OCI-LY7 (cell line): ENCODE data around the gene ROBO3. TPM values are rescaled to one million over a fixed set of nuclear protein-coding genes. Genes with fewer than 3 reads are reported as not detected.

ENCODE experiments used
- BruUV-seq: library from RNA; stranded (reverse); fragments of 400-500 nt; replicated peaks from 2 replicates; lab custom pipeline; 2021; lab: Mats Ljungman, UMichigan
- CTCF ChIA-PET: fragments of 300-600 bp; sonication (Branson Sonifier 250); formaldehyde crosslinking; loops from one replicate; lab custom pipeline; 2022; ENCODE audit warnings: antibody characterized with exemption; ENCODE audit not compliant: unreplicated experiment; lab: Charles Lee
- POLR2A ChIA-PET: fragments of 300-600 bp; sonication (Branson Sonifier 250); formaldehyde crosslinking; loops from one replicate; lab custom pipeline; 2022; ENCODE audit warnings: antibody characterized with exemption; lab: Charles Lee
- DNase-seq: peaks from one replicate; pipeline ENCODE4 v3.0.0-alpha.2; 2015; ENCODE audit warnings: low spot score
- H2AFZ ChIP-seq: fragments of 200-600 bp; sonication (generic), shearing (Covaris generic); 2 replicates; pipeline ENCODE4 v1.6.1; 2014; ENCODE audit warnings: mild to moderate bottlenecking, antibody characterized with exemption, low read length, moderate library complexity
- H3K27ac ChIP-seq: fragments of 200-600 bp; sonication (generic); 2 replicates; pipeline ENCODE4 v1.5.1; 2014; ENCODE audit warnings: mixed run types, low read depth, mild to moderate bottlenecking, moderate library complexity, low read length, inconsistent platforms; ENCODE audit not compliant: poor library complexity, severe bottlenecking
- H3K36me3 ChIP-seq: fragments of 200-600 bp; sonication (generic); 2 replicates; pipeline ENCODE4 v1.6.1; 2014; ENCODE audit warnings: mild to moderate bottlenecking, antibody characterized with exemption, low read length, moderate library complexity, mixed read lengths; ENCODE audit not compliant: insufficient read depth
- H3K4me1 ChIP-seq: fragments of 200-600 bp; sonication (generic); 2 replicates; pipeline ENCODE4 v1.5.1; 2014; ENCODE audit warnings: mild to moderate bottlenecking, low read length; ENCODE audit not compliant: insufficient read depth, poor library complexity, severe bottlenecking
- H3K4me2 ChIP-seq: fragments of 200-600 bp; sonication (generic); 2 replicates; pipeline ENCODE4 v1.6.1; 2014; ENCODE audit warnings: mild to moderate bottlenecking, low read length
- H3K4me3 ChIP-seq: fragments of 200-600 bp; sonication (generic); 2 replicates; pipeline ENCODE4 v1.5.1; 2014; ENCODE audit warnings: mild to moderate bottlenecking, low read depth, low read length; ENCODE audit not compliant: poor library complexity, severe bottlenecking
- H3K79me2 ChIP-seq: fragments of 200-600 bp; sonication (generic); 2 replicates; pipeline ENCODE4 v1.6.1; 2016; ENCODE audit warnings: low read depth, mild to moderate bottlenecking, low read length, moderate library complexity, mixed read lengths; ENCODE audit not compliant: insufficient read depth
- H3K9me2 ChIP-seq: fragments of 200-600 bp; sonication (generic); 2 replicates; pipeline ENCODE4 v1.6.1; 2016; ENCODE audit warnings: mild to moderate bottlenecking, low read length, mixed read lengths; ENCODE audit not compliant: insufficient read depth
- H3K9me3 ChIP-seq: fragments of 200-600 bp; sonication (generic); 2 replicates; pipeline ENCODE4 v1.6.1; 2014; ENCODE audit warnings: mild to moderate bottlenecking, mixed run types, low read length, mixed read lengths
- H4K20me1 ChIP-seq: fragments of 200-600 bp; sonication (generic); 2 replicates; pipeline ENCODE4 v1.6.1; 2014; ENCODE audit warnings: mild to moderate bottlenecking, antibody characterized with exemption, low read length, moderate library complexity, mixed read lengths; ENCODE audit not compliant: insufficient read depth
- CTCF ChIP-seq: fragments of 200-600 bp; sonication (generic); conservative IDR thresholded peaks from 2 replicates; pipeline ENCODE4 v1.5.1; 2014; ENCODE audit warnings: mild to moderate bottlenecking, antibody characterized with exemption, low read length, moderate library complexity, mixed read lengths
- EZH2phosphoT487 ChIP-seq: fragments of 200-600 bp; sonication (generic); IDR thresholded peaks from 2 replicates; pipeline ENCODE4 v1.6.1; 2018; ENCODE audit warnings: low read depth, borderline replicate concordance, mild to moderate bottlenecking, mixed run types, antibody characterized with exemption, low read length, moderate library complexity, mixed read lengths
- intact Hi-C: fragments of 100-400 bp; cut with micrococcal nuclease; formaldehyde crosslinking; loops from one replicate; pipeline ENCODE4 v1.10.0; 2022; ENCODE audit not compliant: unreplicated experiment
- total RNA-seq, 2 experiments: library from RNA; depleted of rRNA in 1 of 2; stranded (reverse); fragments of >200 nt in 1 of 2; shearing (Covaris generic) in 1 of 2; gene quantifications; 2 replicates each; pipeline ENCODE4 v1.2.3, GENCODE V29; 2014 to 2022

Gene ROBO3
- total RNA-seq, 2 experiments from 2014 or later = 0.19 TPM; not detected in 1

- Histone ChIP-seq H3K9me2 (no peaks in the 10 kb centered on the region), H2AFZ (no peak overlapping the region), H3K27ac (no peak overlapping the region), H3K9me3 (no peaks in the 10 kb centered on the region), H3K36me3 (no peaks in the 10 kb centered on the region), H3K4me1 (no peaks in the 10 kb centered on the region), H3K4me2 (no peak overlapping the region), H4K20me1 (no peaks in the 10 kb centered on the region), H3K4me3 (no peak overlapping the region), H3K79me2 (no peaks in the 10 kb centered on the region)
- CTCF ChIA-PET = no interaction called here
- BruUV-seq = no TSS peak
- no peak for TF ChIP-seq EZH2phosphoT487
- TF ChIP-seq CTCF = no peak
- intact Hi-C loops = no loop called here
- POLR2A ChIA-PET = no interaction called here
- DNase-seq = no peak
Observed at GRCh38 chr11:124894606-124895430, 29.6 kb downstream of the ROBO3 start.

GRCh38 chr11:124895471-124895971 is 30.3 kb downstream of the ROBO3 start:
- TF ChIP-seq EZH2phosphoT487 (no peak), CTCF (no peak)
- Histone ChIP-seq H4K20me1 (no peaks in the 10 kb centered on the region), H3K27ac (no peak overlapping the region), H3K4me2 (no peak overlapping the region), H3K9me2 (no peaks in the 10 kb centered on the region), H3K36me3 (no peaks in the 10 kb centered on the region), H3K4me1 (no peaks in the 10 kb centered on the region), H3K9me3 (no peaks in the 10 kb centered on the region), H3K4me3 (no peak overlapping the region), H2AFZ (no peak overlapping the region), H3K79me2 (no peaks in the 10 kb centered on the region)
- POLR2A ChIA-PET = no interaction called here
- intact Hi-C loops = no loop called here
- no peak for DNase-seq
- CTCF ChIA-PET = no interaction called here
- no TSS peak for BruUV-seq
